HEK293T (cell line): Measurements from ENCODE around the gene LARP4.

Experiments
- BHLHE40 ChIP-seq: fragments of 450-650 bp; IDR thresholded peaks from 2 replicates; pipeline ENCODE4 v1.6.1; 2016; ENCODE audit warnings: mild to moderate bottlenecking, moderate library complexity, borderline replicate concordance
- ELF4 ChIP-seq: fragments of 450-650 bp; IDR thresholded peaks from 2 replicates; pipeline ENCODE4 v1.6.1; 2017; ENCODE audit warnings: antibody characterized with exemption
- FOXM1 ChIP-seq: fragments of 450-650 bp; IDR thresholded peaks from 2 replicates; pipeline ENCODE4 v1.6.1; 2017; ENCODE audit warnings: mild to moderate bottlenecking, borderline replicate concordance
- L3MBTL2 ChIP-seq: fragments of 450-650 bp; conservative IDR thresholded peaks from 2 replicates; pipeline ENCODE4 v1.6.1; 2016; ENCODE audit warnings: mild to moderate bottlenecking
- LEF1 ChIP-seq: fragments of 450-650 bp; IDR thresholded peaks from 2 replicates; pipeline ENCODE4 v1.6.1; 2017; ENCODE audit warnings: mild to moderate bottlenecking, borderline replicate concordance
- NFRKB ChIP-seq: fragments of 450-650 bp; IDR thresholded peaks from 2 replicates; pipeline ENCODE4 v1.6.1; 2016; ENCODE audit warnings: mild to moderate bottlenecking, moderate library complexity
- SP1 ChIP-seq: fragments of 450-650 bp; IDR thresholded peaks from 2 replicates; pipeline ENCODE4 v1.6.1; 2017

- no peak for TF ChIP-seq FOXM1
- no peak for TF ChIP-seq BHLHE40
- TF ChIP-seq SP1 = no peak
- no peak for TF ChIP-seq ELF4
- no peak for TF ChIP-seq LEF1
- no peak for TF ChIP-seq L3MBTL2
- TF ChIP-seq NFRKB = no peak
Observed at GRCh38 chr12:50401500-50402081, 906 bp downstream of the LARP4 start.
